GM23338 (cell line): ENCODE data around the gene TAOK3. TPM values are rescaled to one million over a fixed set of nuclear protein-coding genes. Genes with fewer than 3 reads are reported as not detected.

Experiments
- ATAC-seq: fragments of 200-7000 bp; cut with Tn5 transposase; 3 replicates; pipeline ENCODE4 v1.9.1; 2020
- DNase-seq: peaks from one replicate; pipeline ENCODE4 v3.0.0-alpha.2; 2015; ENCODE audit warnings: low spot score
- H2AFZ ChIP-seq: fragments of 200-600 bp; sonication (generic); 2 replicates; pipeline ENCODE4 v1.8.0; 2016; ENCODE audit warnings: antibody characterized with exemption, mild to moderate bottlenecking, moderate library complexity
- H3F3A ChIP-seq: fragments of 200-600 bp; sonication (generic); replicated peaks from 2 replicates; pipeline ENCODE4 v1.8.0; 2017; ENCODE audit warnings: antibody characterized with exemption, mixed run types, low read depth
- H3K27ac ChIP-seq: fragments of 200-600 bp; sonication (generic); 2 replicates; pipeline ENCODE4 v1.6.1; 2016; ENCODE audit warnings: low read depth
- H3K27me3 ChIP-seq: fragments of 200-600 bp; sonication (generic); 2 replicates; pipeline ENCODE4 v1.8.0; 2016; ENCODE audit warnings: mild to moderate bottlenecking, mixed run types, moderate library complexity; ENCODE audit not compliant: insufficient read depth
- H3K36me3 ChIP-seq: fragments of 200-600 bp; sonication (generic); 2 replicates; pipeline ENCODE4 v1.8.0; 2016; ENCODE audit warnings: mild to moderate bottlenecking; ENCODE audit not compliant: insufficient read depth
- H3K4me1 ChIP-seq: fragments of 200-600 bp; sonication (generic); 2 replicates; pipeline ENCODE4 v1.8.0; 2016; ENCODE audit warnings: mild to moderate bottlenecking, moderate library complexity; ENCODE audit not compliant: insufficient read depth
- H3K4me2 ChIP-seq: fragments of 200-600 bp; sonication (generic); 2 replicates; pipeline ENCODE4 v1.7.1; 2017; ENCODE audit warnings: mixed run types
- H3K4me3 ChIP-seq: fragments of 200-600 bp; sonication (generic); 2 replicates; pipeline ENCODE4 v1.6.1; 2016; ENCODE audit warnings: mixed run types
- H3K79me2 ChIP-seq: fragments of 200-600 bp; sonication (generic); replicated peaks from 2 replicates; pipeline ENCODE4 v1.8.0; 2017; ENCODE audit warnings: mild to moderate bottlenecking; ENCODE audit not compliant: insufficient read depth
- H3K9me2 ChIP-seq: fragments of 200-600 bp; sonication (generic); 2 replicates; pipeline ENCODE4 v1.8.0; 2017; ENCODE audit not compliant: insufficient read depth
- H4K20me1 ChIP-seq: fragments of 200-600 bp; sonication (generic); replicated peaks from 2 replicates; pipeline ENCODE4 v1.8.0; 2017; ENCODE audit warnings: mild to moderate bottlenecking; ENCODE audit not compliant: insufficient read depth
- H3K27ac Mint-ChIP-seq: 2 replicates; pipeline ENCODE4 v1.8.0; 2020; ENCODE audit warnings: inconsistent platforms, mild to moderate bottlenecking, moderate library complexity, mixed read lengths
- H3K27me3 Mint-ChIP-seq: 3 replicates; pipeline ENCODE4 v1.8.0; 2022; ENCODE audit warnings: low read depth, mild to moderate bottlenecking, moderate library complexity, mixed read lengths, inconsistent platforms; ENCODE audit not compliant: insufficient read depth, poor library complexity
- H3K36me3 Mint-ChIP-seq: 3 replicates; pipeline ENCODE4 v1.8.0; 2021; ENCODE audit warnings: low read depth, mild to moderate bottlenecking, inconsistent platforms, moderate library complexity, mixed read lengths
- H3K4me1 Mint-ChIP-seq: 3 replicates; pipeline ENCODE4 v1.8.0; 2020; ENCODE audit warnings: mild to moderate bottlenecking, inconsistent platforms, mixed read lengths
- H3K4me3 Mint-ChIP-seq: 3 replicates; pipeline ENCODE4 v1.8.0; 2021; ENCODE audit warnings: moderate library complexity, mild to moderate bottlenecking, inconsistent platforms, mixed read lengths
- H3K9me3 Mint-ChIP-seq: 3 replicates; pipeline ENCODE4 v1.8.0; 2020; ENCODE audit warnings: moderate library complexity, mild to moderate bottlenecking, inconsistent platforms, mixed read lengths
- CREB1 ChIP-seq: fragments of 250-450 bp; sonication (Bioruptor Pico); IDR thresholded peaks from 2 replicates; pipeline ENCODE4 v1.5.0; 2020; ENCODE audit warnings: low read depth, mild to moderate bottlenecking, moderate library complexity
- EZH2 ChIP-seq: fragments of 200-600 bp; sonication (generic); IDR thresholded peaks from one replicate; pipeline ENCODE4 v1.8.0; 2017; ENCODE audit warnings: antibody characterized with exemption, mild to moderate bottlenecking, low read depth; ENCODE audit not compliant: unreplicated experiment
- EZH2phosphoT487 ChIP-seq: fragments of 200-600 bp; sonication (generic); IDR thresholded peaks from one replicate; pipeline ENCODE4 v1.8.1; 2018; ENCODE audit warnings: antibody characterized with exemption; ENCODE audit not compliant: unreplicated experiment
- JUNB ChIP-seq: IDR thresholded peaks from one replicate; pipeline ENCODE4 v1.6.1; 2016; ENCODE audit warnings: antibody characterized with exemption; ENCODE audit not compliant: unreplicated experiment
- NANOG ChIP-seq: IDR thresholded peaks from 2 replicates; pipeline ENCODE4 v1.6.1; 2016; ENCODE audit warnings: antibody characterized with exemption, borderline replicate concordance
- POLR2AphosphoS5 ChIP-seq: IDR thresholded peaks from 2 replicates; pipeline ENCODE4 v1.6.1; 2016; ENCODE audit warnings: antibody characterized with exemption, low read depth
- STAT1 ChIP-seq: IDR thresholded peaks from one replicate; pipeline ENCODE4 v1.6.1; 2016; ENCODE audit warnings: antibody characterized with exemption; ENCODE audit not compliant: unreplicated experiment
- ZNF114 ChIP-seq: fragments of 250-450 bp; sonication (Bioruptor Pico); IDR thresholded peaks from 2 replicates; pipeline ENCODE4 v1.5.0; 2020; ENCODE audit warnings: mild to moderate bottlenecking, moderate library complexity
- ZNF331 ChIP-seq: fragments of 250-450 bp; sonication (Bioruptor Pico); IDR thresholded peaks from 2 replicates; pipeline ENCODE4 v1.5.0; 2020; ENCODE audit warnings: low read depth, mild to moderate bottlenecking, moderate library complexity
- polyA plus RNA-seq: library from polyadenylated mRNA; unstranded; fragments of >200 nt; fragmentation: Nextera tagmentation; extraction: Ambion mirVana; gene quantifications from 2 replicates; pipeline ENCODE4 v1.2.1, GENCODE V29; 2016
- total RNA-seq: library from RNA; depleted of rRNA; stranded (reverse); fragments of >200 nt; shearing (Covaris generic); gene quantifications from 2 replicates; pipeline ENCODE4 v1.2.3, GENCODE V29; 2014
- TF ChIP-seq, protein P1 (sequence below): IDR thresholded peaks from one replicate; pipeline ENCODE4 v1.6.1; 2018; ENCODE audit warnings: antibody characterized with exemption; ENCODE audit not compliant: unreplicated experiment
- TF ChIP-seq, protein P2 (sequence below): fragments of 250-450 bp; sonication (Bioruptor Pico); IDR thresholded peaks from 2 replicates; pipeline ENCODE4 v1.5.0; 2020; ENCODE audit warnings: mild to moderate bottlenecking, moderate library complexity
- TF ChIP-seq, protein P3 (sequence below): IDR thresholded peaks from 2 replicates; pipeline ENCODE4 v1.6.1; 2016; ENCODE audit warnings: antibody characterized with exemption
- TF ChIP-seq, protein P4 (sequence below), 2 experiments: fragments of 200-600 bp in 1 of 2; sonication (generic) in 1 of 2; conservative IDR thresholded peaks; 2 replicates each; pipeline versions ENCODE4 v1.5.1 to v1.6.1; 2016 to 2017; ENCODE audit warnings: antibody characterized with exemption in 2 of 2, low read depth in 2 of 2, mild to moderate bottlenecking in 2 of 2, moderate library complexity in 1 of 2

TAOK3 gene
- total and polyA plus RNA-seq, 2 experiments from 2014 or later = 7.6 to 20.4 TPM

DNA sequence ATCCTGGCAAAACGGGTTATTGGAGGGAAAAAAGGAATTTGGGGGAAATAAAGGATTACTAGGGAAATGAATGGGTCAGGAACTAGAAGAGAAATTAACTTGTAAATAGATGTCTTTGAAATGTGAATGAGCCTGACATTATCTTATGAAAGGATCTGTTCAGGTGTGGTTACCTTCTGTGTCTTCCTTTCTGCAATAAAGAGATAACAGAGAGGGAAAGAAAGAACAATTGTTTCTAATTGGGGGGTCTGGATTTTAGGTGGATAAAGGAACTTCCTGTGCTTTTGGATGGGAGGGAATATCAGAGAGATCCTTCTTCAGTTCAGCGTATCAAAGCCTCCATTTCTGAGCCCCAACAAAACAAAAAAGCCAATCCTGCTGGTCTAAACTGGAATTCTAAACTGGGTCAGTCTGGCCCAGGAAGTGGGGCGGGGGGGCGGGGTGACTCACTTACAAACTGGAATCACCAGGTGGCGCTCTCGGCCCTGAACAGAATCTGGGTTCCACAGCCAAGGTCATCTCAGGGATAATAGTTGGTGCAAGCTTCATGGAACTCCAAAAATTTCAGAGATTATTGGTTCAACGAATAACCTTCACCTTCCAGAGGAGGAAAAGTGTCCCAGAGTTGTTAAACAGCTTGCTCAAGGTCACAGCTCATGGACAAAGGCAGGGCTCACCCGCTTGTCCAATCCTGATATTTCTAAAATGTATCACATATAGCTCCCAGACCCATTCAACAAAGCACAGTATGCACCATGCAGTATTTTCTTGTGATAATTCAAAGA, 251.9 kb downstream of the TAOK3 start:
- ATAC-seq (peak; percentile 83), DNase-seq (peak; percentile 95)
- Mint-ChIP-seq H3K9me3 (peaks cover 3% of the 10 kb centered on the region; the same call in 2 of the 3 replicates), H3K27me3 (peaks cover 18% of the 10 kb centered on the region), H3K4me3 (peak overlapping the region; percentile 53), H3K36me3 (peaks cover 18% of the 10 kb centered on the region), H3K4me1 (peaks cover 30% of the 10 kb centered on the region), H3K27ac (peak overlapping the region; percentile 99)
- Histone ChIP-seq H3K79me2 (no peaks in the 10 kb centered on the region), H3K27ac (peak overlapping the region; percentile 99), H4K20me1 (no peaks in the 10 kb centered on the region), H2AFZ (no peak overlapping the region), H3K27me3 (no peaks in the 10 kb centered on the region), H3K4me2 (peak overlapping the region; percentile 69), H3K36me3 (no peaks in the 10 kb centered on the region), H3K4me1 (peaks cover 12% of the 10 kb centered on the region), H3K9me2 (no peaks in the 10 kb centered on the region), H3K4me3 (peak overlapping the region; percentile 21; the same call in 1 of the 2 replicates), H3F3A (peaks cover 17% of the 10 kb centered on the region)
- TF ChIP-seq, protein P1, sequence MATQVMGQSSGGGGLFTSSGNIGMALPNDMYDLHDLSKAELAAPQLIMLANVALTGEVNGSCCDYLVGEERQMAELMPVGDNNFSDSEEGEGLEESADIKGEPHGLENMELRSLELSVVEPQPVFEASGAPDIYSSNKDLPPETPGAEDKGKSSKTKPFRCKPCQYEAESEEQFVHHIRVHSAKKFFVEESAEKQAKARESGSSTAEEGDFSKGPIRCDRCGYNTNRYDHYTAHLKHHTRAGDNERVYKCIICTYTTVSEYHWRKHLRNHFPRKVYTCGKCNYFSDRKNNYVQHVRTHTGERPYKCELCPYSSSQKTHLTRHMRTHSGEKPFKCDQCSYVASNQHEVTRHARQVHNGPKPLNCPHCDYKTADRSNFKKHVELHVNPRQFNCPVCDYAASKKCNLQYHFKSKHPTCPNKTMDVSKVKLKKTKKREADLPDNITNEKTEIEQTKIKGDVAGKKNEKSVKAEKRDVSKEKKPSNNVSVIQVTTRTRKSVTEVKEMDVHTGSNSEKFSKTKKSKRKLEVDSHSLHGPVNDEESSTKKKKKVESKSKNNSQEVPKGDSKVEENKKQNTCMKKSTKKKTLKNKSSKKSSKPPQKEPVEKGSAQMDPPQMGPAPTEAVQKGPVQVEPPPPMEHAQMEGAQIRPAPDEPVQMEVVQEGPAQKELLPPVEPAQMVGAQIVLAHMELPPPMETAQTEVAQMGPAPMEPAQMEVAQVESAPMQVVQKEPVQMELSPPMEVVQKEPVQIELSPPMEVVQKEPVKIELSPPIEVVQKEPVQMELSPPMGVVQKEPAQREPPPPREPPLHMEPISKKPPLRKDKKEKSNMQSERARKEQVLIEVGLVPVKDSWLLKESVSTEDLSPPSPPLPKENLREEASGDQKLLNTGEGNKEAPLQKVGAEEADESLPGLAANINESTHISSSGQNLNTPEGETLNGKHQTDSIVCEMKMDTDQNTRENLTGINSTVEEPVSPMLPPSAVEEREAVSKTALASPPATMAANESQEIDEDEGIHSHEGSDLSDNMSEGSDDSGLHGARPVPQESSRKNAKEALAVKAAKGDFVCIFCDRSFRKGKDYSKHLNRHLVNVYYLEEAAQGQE = no peak
- no peak for TF ChIP-seq ZNF331 (CRISPR knock-in tag)
- TF ChIP-seq, protein P2, sequence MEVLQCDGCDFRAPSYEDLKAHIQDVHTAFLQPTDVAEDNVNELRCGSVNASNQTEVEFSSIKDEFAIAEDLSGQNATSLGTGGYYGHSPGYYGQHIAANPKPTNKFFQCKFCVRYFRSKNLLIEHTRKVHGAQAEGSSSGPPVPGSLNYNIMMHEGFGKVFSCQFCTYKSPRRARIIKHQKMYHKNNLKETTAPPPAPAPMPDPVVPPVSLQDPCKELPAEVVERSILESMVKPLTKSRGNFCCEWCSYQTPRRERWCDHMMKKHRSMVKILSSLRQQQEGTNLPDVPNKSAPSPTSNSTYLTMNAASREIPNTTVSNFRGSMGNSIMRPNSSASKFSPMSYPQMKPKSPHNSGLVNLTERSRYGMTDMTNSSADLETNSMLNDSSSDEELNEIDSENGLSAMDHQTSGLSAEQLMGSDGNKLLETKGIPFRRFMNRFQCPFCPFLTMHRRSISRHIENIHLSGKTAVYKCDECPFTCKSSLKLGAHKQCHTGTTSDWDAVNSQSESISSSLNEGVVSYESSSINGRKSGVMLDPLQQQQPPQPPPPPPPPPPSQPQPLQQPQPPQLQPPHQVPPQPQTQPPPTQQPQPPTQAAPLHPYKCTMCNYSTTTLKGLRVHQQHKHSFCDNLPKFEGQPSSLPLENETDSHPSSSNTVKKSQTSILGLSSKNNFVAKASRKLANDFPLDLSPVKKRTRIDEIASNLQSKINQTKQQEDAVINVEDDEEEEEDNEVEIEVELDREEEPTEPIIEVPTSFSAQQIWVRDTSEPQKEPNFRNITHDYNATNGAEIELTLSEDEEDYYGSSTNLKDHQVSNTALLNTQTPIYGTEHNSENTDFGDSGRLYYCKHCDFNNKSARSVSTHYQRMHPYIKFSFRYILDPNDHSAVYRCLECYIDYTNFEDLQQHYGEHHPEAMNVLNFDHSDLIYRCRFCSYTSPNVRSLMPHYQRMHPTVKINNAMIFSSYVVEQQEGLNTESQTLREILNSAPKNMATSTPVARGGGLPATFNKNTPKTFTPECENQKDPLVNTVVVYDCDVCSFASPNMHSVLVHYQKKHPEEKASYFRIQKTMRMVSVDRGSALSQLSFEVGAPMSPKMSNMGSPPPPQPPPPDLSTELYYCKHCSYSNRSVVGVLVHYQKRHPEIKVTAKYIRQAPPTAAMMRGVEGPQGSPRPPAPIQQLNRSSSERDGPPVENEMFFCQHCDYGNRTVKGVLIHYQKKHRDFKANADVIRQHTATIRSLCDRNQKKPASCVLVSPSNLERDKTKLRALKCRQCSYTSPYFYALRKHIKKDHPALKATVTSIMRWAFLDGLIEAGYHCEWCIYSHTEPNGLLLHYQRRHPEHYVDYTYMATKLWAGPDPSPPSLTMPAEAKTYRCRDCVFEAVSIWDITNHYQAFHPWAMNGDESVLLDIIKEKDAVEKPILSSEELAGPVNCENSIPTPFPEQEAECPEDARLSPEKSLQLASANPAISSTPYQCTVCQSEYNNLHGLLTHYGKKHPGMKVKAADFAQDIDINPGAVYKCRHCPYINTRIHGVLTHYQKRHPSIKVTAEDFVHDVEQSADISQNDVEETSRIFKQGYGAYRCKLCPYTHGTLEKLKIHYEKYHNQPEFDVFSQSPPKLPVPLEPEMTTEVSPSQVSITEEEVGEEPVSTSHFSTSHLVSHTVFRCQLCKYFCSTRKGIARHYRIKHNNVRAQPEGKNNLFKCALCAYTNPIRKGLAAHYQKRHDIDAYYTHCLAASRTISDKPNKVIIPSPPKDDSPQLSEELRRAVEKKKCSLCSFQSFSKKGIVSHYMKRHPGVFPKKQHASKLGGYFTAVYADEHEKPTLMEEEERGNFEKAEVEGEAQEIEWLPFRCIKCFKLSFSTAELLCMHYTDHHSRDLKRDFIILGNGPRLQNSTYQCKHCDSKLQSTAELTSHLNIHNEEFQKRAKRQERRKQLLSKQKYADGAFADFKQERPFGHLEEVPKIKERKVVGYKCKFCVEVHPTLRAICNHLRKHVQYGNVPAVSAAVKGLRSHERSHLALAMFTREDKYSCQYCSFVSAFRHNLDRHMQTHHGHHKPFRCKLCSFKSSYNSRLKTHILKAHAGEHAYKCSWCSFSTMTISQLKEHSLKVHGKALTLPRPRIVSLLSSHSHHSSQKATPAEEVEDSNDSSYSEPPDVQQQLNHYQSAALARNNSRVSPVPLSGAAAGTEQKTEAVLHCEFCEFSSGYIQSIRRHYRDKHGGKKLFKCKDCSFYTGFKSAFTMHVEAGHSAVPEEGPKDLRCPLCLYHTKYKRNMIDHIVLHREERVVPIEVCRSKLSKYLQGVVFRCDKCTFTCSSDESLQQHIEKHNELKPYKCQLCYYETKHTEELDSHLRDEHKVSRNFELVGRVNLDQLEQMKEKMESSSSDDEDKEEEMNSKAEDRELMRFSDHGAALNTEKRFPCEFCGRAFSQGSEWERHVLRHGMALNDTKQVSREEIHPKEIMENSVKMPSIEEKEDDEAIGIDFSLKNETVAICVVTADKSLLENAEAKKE = no peak; the same call in 1 of the 2 replicates
- TF ChIP-seq, protein P3, sequence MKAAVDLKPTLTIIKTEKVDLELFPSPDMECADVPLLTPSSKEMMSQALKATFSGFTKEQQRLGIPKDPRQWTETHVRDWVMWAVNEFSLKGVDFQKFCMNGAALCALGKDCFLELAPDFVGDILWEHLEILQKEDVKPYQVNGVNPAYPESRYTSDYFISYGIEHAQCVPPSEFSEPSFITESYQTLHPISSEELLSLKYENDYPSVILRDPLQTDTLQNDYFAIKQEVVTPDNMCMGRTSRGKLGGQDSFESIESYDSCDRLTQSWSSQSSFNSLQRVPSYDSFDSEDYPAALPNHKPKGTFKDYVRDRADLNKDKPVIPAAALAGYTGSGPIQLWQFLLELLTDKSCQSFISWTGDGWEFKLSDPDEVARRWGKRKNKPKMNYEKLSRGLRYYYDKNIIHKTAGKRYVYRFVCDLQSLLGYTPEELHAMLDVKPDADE = peak; percentile 57; the same call in 1 of the 2 replicates
- TF ChIP-seq, protein P4, sequence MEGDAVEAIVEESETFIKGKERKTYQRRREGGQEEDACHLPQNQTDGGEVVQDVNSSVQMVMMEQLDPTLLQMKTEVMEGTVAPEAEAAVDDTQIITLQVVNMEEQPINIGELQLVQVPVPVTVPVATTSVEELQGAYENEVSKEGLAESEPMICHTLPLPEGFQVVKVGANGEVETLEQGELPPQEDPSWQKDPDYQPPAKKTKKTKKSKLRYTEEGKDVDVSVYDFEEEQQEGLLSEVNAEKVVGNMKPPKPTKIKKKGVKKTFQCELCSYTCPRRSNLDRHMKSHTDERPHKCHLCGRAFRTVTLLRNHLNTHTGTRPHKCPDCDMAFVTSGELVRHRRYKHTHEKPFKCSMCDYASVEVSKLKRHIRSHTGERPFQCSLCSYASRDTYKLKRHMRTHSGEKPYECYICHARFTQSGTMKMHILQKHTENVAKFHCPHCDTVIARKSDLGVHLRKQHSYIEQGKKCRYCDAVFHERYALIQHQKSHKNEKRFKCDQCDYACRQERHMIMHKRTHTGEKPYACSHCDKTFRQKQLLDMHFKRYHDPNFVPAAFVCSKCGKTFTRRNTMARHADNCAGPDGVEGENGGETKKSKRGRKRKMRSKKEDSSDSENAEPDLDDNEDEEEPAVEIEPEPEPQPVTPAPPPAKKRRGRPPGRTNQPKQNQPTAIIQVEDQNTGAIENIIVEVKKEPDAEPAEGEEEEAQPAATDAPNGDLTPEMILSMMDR (conservative IDR thresholded peaks at IDR 0.05; ENCODE audit: low read depth in 2 of 2) = peak; percentile 39 to 74
- TF ChIP-seq STAT1 = no peak
- no peak for TF ChIP-seq EZH2
- no peak for TF ChIP-seq EZH2phosphoT487
- TF ChIP-seq POLR2AphosphoS5 = no peak
- TF ChIP-seq CREB1 (CRISPR knock-in tag) = no peak
- TF ChIP-seq ZNF114 (CRISPR knock-in tag) = no peak
- TF ChIP-seq JUNB = no peak
- TF ChIP-seq NANOG = peak; percentile 92
